Peyer's patch (tissue), 4 donors: ENCODE data around the gene USP31. TPM values are rescaled to one million over a fixed set of nuclear protein-coding genes. Genes with fewer than 3 reads are reported as not detected.

ENCODE experiments used
- DNase-seq, 3 donors: peaks; one replicate each; pipeline ENCODE4 v3.0.0-alpha.2; 2017 to 2019
- H3K27ac ChIP-seq, 4 donors: fragments of 200-600 bp; sonication (generic); one replicate each; pipeline ENCODE4 v1.5.1; 2016 to 2019
- H3K27me3 ChIP-seq, 2 donors: fragments of 200-600 bp; sonication (generic); one replicate each; pipeline ENCODE4 v1.5.1; 2019
- H3K36me3 ChIP-seq, 3 donors: fragments of 200-600 bp; sonication (generic); one replicate each; pipeline ENCODE4 v1.5.1; 2016 to 2019
- H3K4me1 ChIP-seq, 4 donors: fragments of 200-600 bp; sonication (generic); one replicate each; pipeline ENCODE4 v1.5.1; 2016 to 2019
- H3K4me3 ChIP-seq, 4 donors: fragments of 200-600 bp; sonication (generic); 1 replicate in 3 of 4; 2 replicates in 1 of 4; pipeline ENCODE4 v1.5.1; 2016 to 2019; ENCODE audit warnings: mild to moderate bottlenecking in 1 of 4
- H3K9me3 ChIP-seq, 4 donors: fragments of 200-600 bp; sonication (generic); one replicate each; pipeline ENCODE4 v1.5.1; 2016 to 2019; ENCODE audit warnings: mild to moderate bottlenecking in 1 of 4
- CTCF ChIP-seq, 6 experiments: fragments of 450-650 bp in 4 of 6; fragments of 200-600 bp in 2 of 6; sonication (generic) in 1 of 6; IDR thresholded peaks; one replicate each; pipeline ENCODE4 v1.5.1; 2017 to 2019; ENCODE audit warnings: antibody characterized with exemption in 6 of 6, mild to moderate bottlenecking in 3 of 6, moderate library complexity in 1 of 6
- POLR2A ChIP-seq, 2 donors: fragments of 450-650 bp; IDR thresholded peaks; one replicate each; pipeline ENCODE4 v1.5.1; 2017; ENCODE audit warnings: antibody characterized with exemption in 2 of 2, mild to moderate bottlenecking in 2 of 2, moderate library complexity in 2 of 2
- total RNA-seq, 4 donors: library from RNA; depleted of rRNA; stranded (reverse); fragments of >200 nt; gene quantifications; one replicate each; pipeline ENCODE4 v1.1.0, GENCODE V29; 2016

Gene USP31
- total RNA-seq, 4 donors from 2014 or later, result 6.3 to 12.4 (median 10.5) TPM

- H3K9me3 ChIP-seq, result no peaks in the 10 kb centered on the region
- TF ChIP-seq POLR2A (IDR thresholded peaks at IDR 0.05) (no peak), CTCF (IDR thresholded peaks at IDR 0.05) (no peak)
- H3K27me3 ChIP-seq, result no peaks in the 10 kb centered on the region
- no peak for DNase-seq
- peaks cover 0 to 4% (median 0%) of the 10 kb centered on the region in 4 donors for H3K4me1 ChIP-seq
- H3K4me3 ChIP-seq, result no peak overlapping the region
- H3K36me3 ChIP-seq, result no peaks in the 10 kb centered on the region
- peak overlapping the region in 2 of 4 donors; percentile 28 to 64 for H3K27ac ChIP-seq
Observed at GRCh38 chr16:23131436-23131835, 17.8 kb downstream of the USP31 start.

DNA sequence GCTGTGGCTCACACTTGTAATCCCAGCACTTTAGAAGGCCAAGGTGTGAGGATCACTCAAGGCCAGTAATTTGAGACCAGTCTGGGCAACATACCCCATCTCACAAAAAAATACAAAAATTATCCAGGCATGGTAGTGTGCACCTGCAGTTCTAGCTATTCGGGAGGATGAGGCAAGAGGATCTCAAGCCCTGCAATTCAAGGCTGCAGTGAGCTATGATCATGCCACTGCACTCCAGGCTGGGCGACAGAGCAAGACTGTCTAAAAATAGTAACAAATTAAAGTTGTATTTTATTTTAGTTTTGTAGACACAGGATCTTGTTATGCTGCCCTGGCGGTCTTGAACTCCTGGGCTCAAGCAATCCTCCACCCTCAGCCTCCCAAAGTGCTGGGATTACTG, 18.2 kb downstream of the USP31 start:
- H3K27me3 ChIP-seq, result no peaks in the 10 kb centered on the region
- H3K9me3 ChIP-seq, result no peaks in the 10 kb centered on the region
- H3K27ac ChIP-seq, result peak overlapping the region in 3 of 4 donors; percentile 27 to 64 (median 28)
- peaks cover 0 to 4% (median 0%) of the 10 kb centered on the region in 4 donors for H3K4me1 ChIP-seq
- no peaks in the 10 kb centered on the region for H3K36me3 ChIP-seq
- no peak for TF ChIP-seq CTCF (IDR thresholded peaks at IDR 0.05)
- TF ChIP-seq POLR2A (IDR thresholded peaks at IDR 0.05), result no peak
- no peak overlapping the region for H3K4me3 ChIP-seq
- DNase-seq, result no peak

GRCh38 chr16:23129686-23130085, 19.6 kb downstream of the USP31 start:
- Histone ChIP-seq H3K27ac (no peak overlapping the region), H3K4me1 (peaks cover 0 to 9% (median 0%) of the 10 kb centered on the region in 4 donors), H3K9me3 (no peaks in the 10 kb centered on the region), H3K27me3 (no peaks in the 10 kb centered on the region), H3K36me3 (no peaks in the 10 kb centered on the region), H3K4me3 (no peak overlapping the region)
- no peak for TF ChIP-seq POLR2A (IDR thresholded peaks at IDR 0.05)
- no peak for TF ChIP-seq CTCF (IDR thresholded peaks at IDR 0.05)
- no peak for DNase-seq

- no peak for DNase-seq
- no peak for TF ChIP-seq CTCF (IDR thresholded peaks at IDR 0.05)
- no peak for TF ChIP-seq POLR2A (IDR thresholded peaks at IDR 0.05)
- Histone ChIP-seq H3K27me3 (no peaks in the 10 kb centered on the region), H3K36me3 (no peaks in the 10 kb centered on the region), H3K4me1 (peaks cover 0 to 8% (median 0%) of the 10 kb centered on the region in 4 donors), H3K4me3 (no peak overlapping the region), H3K27ac (peak overlapping the region in 1 of 4 donors; percentile 0), H3K9me3 (no peaks in the 10 kb centered on the region)
Observed at GRCh38 chr16:23128056-23128455, 21.2 kb downstream of the USP31 start.

- no peak overlapping the region for H3K27ac ChIP-seq
- TF ChIP-seq CTCF (IDR thresholded peaks at IDR 0.05), result no peak
- TF ChIP-seq POLR2A (IDR thresholded peaks at IDR 0.05), result no peak
- no peak overlapping the region for H3K4me3 ChIP-seq
- H3K9me3 ChIP-seq, result no peaks in the 10 kb centered on the region
- H3K36me3 ChIP-seq, result no peaks in the 10 kb centered on the region
- peaks cover 0 to 5% (median 0%) of the 10 kb centered on the region in 4 donors for H3K4me1 ChIP-seq
- no peak for DNase-seq
- H3K27me3 ChIP-seq, result no peaks in the 10 kb centered on the region
Observed at GRCh38 chr16:23125277-23125676, 24.0 kb downstream of the USP31 start.

DNA sequence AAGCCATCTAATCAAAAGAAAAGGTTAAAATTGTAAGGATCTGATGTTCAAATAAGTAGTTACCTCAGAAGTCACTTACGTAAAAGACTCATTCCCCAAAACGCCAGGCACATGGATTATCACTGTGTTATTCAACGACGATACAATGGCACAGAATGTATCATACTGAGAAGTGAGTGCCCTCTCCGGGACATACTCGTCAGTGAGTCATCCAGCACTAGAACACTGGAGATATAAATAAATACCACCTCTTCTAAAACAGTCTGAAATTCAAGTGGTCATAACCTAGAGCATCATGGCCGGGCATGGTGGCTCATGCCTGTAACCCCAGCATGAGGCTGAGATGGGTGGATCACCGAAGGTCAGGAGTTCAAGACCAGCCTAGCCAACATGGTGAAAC, 24.9 kb downstream of the USP31 start:
- DNase-seq, result no peak
- peaks cover 0 to 5% (median 0%) of the 10 kb centered on the region in 4 donors for H3K4me1 ChIP-seq

More for the DNA sequence above, 24.9 kb downstream of the USP31 start:
- H3K4me3 ChIP-seq, result no peak overlapping the region
- no peaks in the 10 kb centered on the region for H3K36me3 ChIP-seq
- no peaks in the 10 kb centered on the region for H3K27me3 ChIP-seq
- no peak for TF ChIP-seq CTCF (IDR thresholded peaks at IDR 0.05)
- no peak for TF ChIP-seq POLR2A (IDR thresholded peaks at IDR 0.05)
- no peak overlapping the region for H3K27ac ChIP-seq
- H3K9me3 ChIP-seq, result no peaks in the 10 kb centered on the region
